SJCRH30 (cell line): ENCODE data around the gene ATXN7. TPM values are rescaled to one million over a fixed set of nuclear protein-coding genes. Genes with fewer than 3 reads are reported as not detected.

ENCODE experiments used
- DNase-seq, 2 experiments: peaks; one replicate each; pipeline ENCODE4 v3.0.0-alpha.2; 2015 to 2020
- H3K27ac ChIP-seq: fragments of 250-450 bp; sonication (Bioruptor Pico); 2 replicates; pipeline ENCODE4 v1.5.1; 2020; ENCODE audit warnings: mild to moderate bottlenecking, moderate library complexity
- H3K27me3 ChIP-seq: fragments of 250-450 bp; sonication (Bioruptor Pico); 2 replicates; pipeline ENCODE4 v1.5.1; 2020; ENCODE audit warnings: mild to moderate bottlenecking, moderate library complexity
- H3K36me3 ChIP-seq: fragments of 250-450 bp; sonication (Bioruptor Pico); 2 replicates; pipeline ENCODE4 v1.5.1; 2020; ENCODE audit warnings: mild to moderate bottlenecking, moderate library complexity
- H3K4me1 ChIP-seq: fragments of 250-450 bp; sonication (Bioruptor Pico); 2 replicates; pipeline ENCODE4 v1.5.1; 2020; ENCODE audit warnings: mild to moderate bottlenecking, moderate library complexity
- H3K4me3 ChIP-seq: fragments of 250-450 bp; sonication (Bioruptor Pico); 2 replicates; pipeline ENCODE4 v1.5.1; 2020; ENCODE audit warnings: mild to moderate bottlenecking, moderate library complexity
- H3K9me3 ChIP-seq: fragments of 250-450 bp; sonication (Bioruptor Pico); replicated peaks from 2 replicates; pipeline ENCODE4 v1.5.1; 2020; ENCODE audit warnings: mild to moderate bottlenecking, moderate library complexity
- total RNA-seq: library from RNA; depleted of rRNA; stranded (reverse); fragments of >200 nt; shearing (Covaris generic); gene quantifications from 2 replicates; pipeline ENCODE4 v1.2.3, GENCODE V29; 2014

ATXN7 gene
- total RNA-seq, 1 experiment from 2014 or later, result 10.4 TPM

- Histone ChIP-seq H3K4me3 (no peak overlapping the region), H3K27me3 (no peaks in the 10 kb centered on the region), H3K9me3 (no peaks in the 10 kb centered on the region), H3K4me1 (no peaks in the 10 kb centered on the region), H3K36me3 (no peaks in the 10 kb centered on the region; the same call in 1 of the 2 replicates), H3K27ac (no peak overlapping the region)
- no peak for DNase-seq
Observed at GRCh38 chr3:63979093-63979885, 115.6 kb downstream of the ATXN7 start.

DNA sequence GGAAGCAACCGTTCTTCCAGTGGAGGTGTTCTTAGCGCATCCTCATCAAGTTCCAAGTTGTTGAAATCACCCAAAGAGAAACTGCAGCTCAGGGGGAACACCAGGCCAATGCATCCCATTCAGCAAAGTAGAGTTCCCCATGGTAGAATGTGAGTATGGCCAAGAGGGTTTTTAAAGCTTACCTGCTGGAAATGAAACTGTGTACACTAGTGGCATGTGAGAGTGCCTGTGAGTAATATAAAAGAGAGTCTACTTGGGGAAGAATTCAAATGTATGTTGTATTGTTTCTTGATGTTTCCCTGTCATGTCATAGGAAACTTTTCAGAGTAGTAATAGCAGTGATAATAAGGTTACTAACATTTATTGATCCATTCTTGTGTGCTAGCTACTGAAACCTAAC, 116.4 kb downstream of the ATXN7 start:
- H3K27ac ChIP-seq, result no peak overlapping the region
- no peak overlapping the region for H3K4me3 ChIP-seq
- no peaks in the 10 kb centered on the region for H3K27me3 ChIP-seq
- H3K9me3 ChIP-seq, result no peaks in the 10 kb centered on the region
- H3K36me3 ChIP-seq, result no peaks in the 10 kb centered on the region; the same call in 1 of the 2 replicates
- no peak for DNase-seq
- no peaks in the 10 kb centered on the region for H3K4me1 ChIP-seq

DNA sequence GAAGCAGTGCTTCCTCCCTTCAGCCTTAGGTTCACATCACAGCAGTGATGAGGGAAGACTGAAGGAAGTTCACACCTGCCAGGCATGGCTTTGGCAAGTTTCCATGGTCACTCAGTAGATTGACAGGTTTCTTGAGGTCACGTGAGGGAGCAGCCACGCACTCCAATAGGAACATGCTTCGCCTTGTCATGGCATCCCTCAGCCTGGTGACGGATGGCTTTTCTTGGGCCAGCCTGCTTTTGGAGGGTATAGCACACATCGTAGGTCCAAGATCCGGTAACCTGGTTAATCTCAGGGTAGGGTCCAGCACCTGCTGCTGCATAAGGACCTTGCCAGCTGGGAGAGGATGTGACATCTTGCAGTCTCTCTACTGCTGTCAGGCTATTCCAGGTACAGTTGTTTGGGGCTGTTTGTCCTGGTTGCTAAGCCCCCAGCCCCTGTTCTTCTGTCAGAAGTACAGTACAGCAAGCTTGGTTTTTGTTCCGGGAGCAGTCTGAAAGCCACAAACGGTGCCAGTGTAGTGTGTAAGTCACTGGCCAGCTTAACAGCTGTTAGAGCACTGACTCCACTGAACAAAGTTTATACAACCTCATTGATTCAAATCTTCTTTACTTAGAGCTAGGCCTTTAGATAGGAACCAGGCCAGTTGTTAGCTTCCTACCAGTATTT, 117.3 kb downstream of the ATXN7 start:
- Histone ChIP-seq H3K27ac (no peak overlapping the region), H3K4me3 (no peak overlapping the region), H3K9me3 (no peaks in the 10 kb centered on the region), H3K27me3 (no peaks in the 10 kb centered on the region), H3K4me1 (no peaks in the 10 kb centered on the region), H3K36me3 (no peaks in the 10 kb centered on the region; the same call in 1 of the 2 replicates)
- DNase-seq, result no peak

GRCh38 chr3:63981980-63982379, 118.3 kb downstream of the ATXN7 start:
- H3K27ac ChIP-seq, result no peak overlapping the region
- DNase-seq, result no peak
- no peaks in the 10 kb centered on the region; the same call in 1 of the 2 replicates for H3K36me3 ChIP-seq

GRCh38 chr3:63984391-63984790, 120.7 kb downstream of the ATXN7 start:
- H3K27me3 ChIP-seq, result no peaks in the 10 kb centered on the region
- no peaks in the 10 kb centered on the region for H3K9me3 ChIP-seq
- H3K4me1 ChIP-seq, result no peaks in the 10 kb centered on the region
- no peak overlapping the region for H3K27ac ChIP-seq
- no peak overlapping the region for H3K4me3 ChIP-seq
- H3K36me3 ChIP-seq, result peaks cover 2% of the 10 kb centered on the region; the same call in 1 of the 2 replicates
- no peak for DNase-seq

More at GRCh38 chr3:63981980-63982379, 118.3 kb downstream of the ATXN7 start:
- H3K27me3 ChIP-seq, result no peaks in the 10 kb centered on the region
- H3K9me3 ChIP-seq, result no peaks in the 10 kb centered on the region
- H3K4me1 ChIP-seq, result no peaks in the 10 kb centered on the region
- H3K4me3 ChIP-seq, result no peak overlapping the region

GRCh38 chr3:63986146-63986545, 122.5 kb downstream of the ATXN7 start:
- no peak for DNase-seq
- H3K36me3 ChIP-seq, result 0 out of 2 replicates have a peak, but pooled peaks cover 2% of the 10 kb centered on the region
- H3K27me3 ChIP-seq, result no peaks in the 10 kb centered on the region
- H3K27ac ChIP-seq, result no peak overlapping the region
- no peaks in the 10 kb centered on the region for H3K4me1 ChIP-seq
- no peak overlapping the region for H3K4me3 ChIP-seq
- H3K9me3 ChIP-seq, result no peaks in the 10 kb centered on the region

DNA sequence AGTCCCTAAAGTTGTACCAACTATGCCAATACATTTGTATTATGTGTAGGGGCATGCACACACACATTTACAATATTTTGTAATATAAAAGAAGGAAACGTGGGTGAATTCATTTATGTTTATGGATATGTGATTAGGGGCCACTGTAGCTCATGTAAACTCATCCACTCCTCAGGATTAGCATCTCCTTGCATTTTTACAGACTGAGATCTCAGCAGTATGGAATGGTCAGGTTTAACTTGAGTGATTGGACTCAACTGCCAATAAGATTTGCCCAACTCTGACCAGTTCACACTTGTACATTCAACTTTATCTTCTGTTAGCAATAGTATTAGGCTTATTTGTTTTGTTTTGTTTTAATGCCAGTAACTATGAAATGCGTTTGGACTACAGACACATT, 123.2 kb downstream of the ATXN7 start:
- H3K27me3 ChIP-seq, result no peaks in the 10 kb centered on the region
- H3K9me3 ChIP-seq, result no peaks in the 10 kb centered on the region
- H3K27ac ChIP-seq, result no peak overlapping the region
- no peaks in the 10 kb centered on the region for H3K4me1 ChIP-seq
- 0 out of 2 replicates have a peak, but pooled peaks cover 2% of the 10 kb centered on the region for H3K36me3 ChIP-seq
- no peak for DNase-seq
- no peak overlapping the region for H3K4me3 ChIP-seq

DNA sequence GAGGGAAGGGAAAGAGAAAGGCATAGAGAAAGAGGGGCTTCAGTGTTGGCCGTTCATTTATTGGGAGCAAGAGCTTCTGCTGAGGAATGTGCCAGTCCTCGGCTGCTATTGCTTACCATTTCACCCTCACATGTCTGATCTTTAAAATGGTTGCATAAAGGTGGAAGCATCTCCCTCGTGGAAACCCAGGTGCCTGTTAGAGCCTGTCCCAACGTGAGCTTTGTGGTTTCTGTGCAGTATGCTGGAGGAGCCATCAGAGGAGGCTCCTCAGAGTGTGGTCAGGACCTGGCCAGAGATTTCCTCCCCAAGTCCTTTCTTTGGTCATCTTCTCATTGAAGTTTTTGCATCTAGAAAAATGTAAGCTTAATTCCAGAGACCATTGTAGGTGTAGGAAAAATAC, 125.3 kb downstream of the ATXN7 start:
- Histone ChIP-seq H3K36me3 (0 out of 2 replicates have a peak, but pooled peaks cover 2% of the 10 kb centered on the region), H3K27ac (no peak overlapping the region), H3K27me3 (no peaks in the 10 kb centered on the region), H3K4me3 (no peak overlapping the region), H3K9me3 (no peaks in the 10 kb centered on the region), H3K4me1 (no peaks in the 10 kb centered on the region)
- DNase-seq, result no peak

DNA sequence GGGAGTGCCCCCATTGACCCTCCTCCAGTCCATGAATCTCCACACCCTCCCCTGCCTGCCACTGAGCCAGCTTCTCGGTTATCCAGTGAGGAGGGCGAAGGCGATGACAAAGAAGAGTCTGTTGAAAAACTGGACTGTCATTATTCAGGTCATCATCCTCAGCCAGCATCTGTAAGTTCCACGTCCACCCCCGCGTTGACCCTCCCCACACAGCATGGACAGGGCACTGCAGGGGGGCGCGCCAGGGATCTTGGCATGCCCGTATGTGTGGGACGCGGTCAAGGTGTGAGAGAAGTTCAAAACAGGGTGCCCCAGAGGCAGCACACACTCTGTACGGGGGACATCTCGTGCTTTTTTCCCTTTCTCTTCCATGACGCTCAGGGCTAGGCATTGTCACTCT, 126.5 kb downstream of the ATXN7 start:
- H3K36me3 ChIP-seq, result 0 out of 2 replicates have a peak, but pooled peaks cover 2% of the 10 kb centered on the region
- H3K27me3 ChIP-seq, result no peaks in the 10 kb centered on the region

GRCh38 chr3:63990733-63991132, 127.1 kb downstream of the ATXN7 start:
- no peak for DNase-seq
- no peaks in the 10 kb centered on the region for H3K27me3 ChIP-seq
- H3K36me3 ChIP-seq, result 0 out of 2 replicates have a peak, but pooled peaks cover 2% of the 10 kb centered on the region
- no peaks in the 10 kb centered on the region for H3K9me3 ChIP-seq
- no peak overlapping the region for H3K27ac ChIP-seq
- H3K4me3 ChIP-seq, result no peak overlapping the region
- no peaks in the 10 kb centered on the region for H3K4me1 ChIP-seq

More for the DNA sequence above, 126.5 kb downstream of the ATXN7 start:
- no peak for DNase-seq
- Histone ChIP-seq H3K4me3 (no peak overlapping the region), H3K9me3 (no peaks in the 10 kb centered on the region), H3K27ac (no peak overlapping the region), H3K4me1 (no peaks in the 10 kb centered on the region)

- no peak overlapping the region for H3K27ac ChIP-seq
- 0 out of 2 replicates have a peak, but pooled peaks cover 2% of the 10 kb centered on the region for H3K36me3 ChIP-seq
- H3K4me1 ChIP-seq, result no peaks in the 10 kb centered on the region
- no peaks in the 10 kb centered on the region for H3K27me3 ChIP-seq
- no peaks in the 10 kb centered on the region for H3K9me3 ChIP-seq
- DNase-seq, result no peak
- H3K4me3 ChIP-seq, result no peak overlapping the region
Observed at GRCh38 chr3:63991666-63992065, 128.0 kb downstream of the ATXN7 start.

- H3K27me3 ChIP-seq, result no peaks in the 10 kb centered on the region
- no peak overlapping the region for H3K4me3 ChIP-seq
- no peak for DNase-seq
- H3K27ac ChIP-seq, result no peak overlapping the region
- 0 out of 2 replicates have a peak, but pooled peaks cover 2% of the 10 kb centered on the region for H3K36me3 ChIP-seq
- no peaks in the 10 kb centered on the region for H3K9me3 ChIP-seq
- no peaks in the 10 kb centered on the region for H3K4me1 ChIP-seq
Observed at GRCh38 chr3:63992516-63993209, 129.0 kb downstream of the ATXN7 start.

- Histone ChIP-seq H3K4me1 (no peaks in the 10 kb centered on the region), H3K27me3 (no peaks in the 10 kb centered on the region), H3K4me3 (no peak overlapping the region), H3K9me3 (no peaks in the 10 kb centered on the region), H3K36me3 (no peaks in the 10 kb centered on the region), H3K27ac (no peak overlapping the region)
- DNase-seq, result peak; percentile 32 to 65
Observed at GRCh38 chr3:63993653-63994079, 130.0 kb downstream of the ATXN7 start.

- DNase-seq, result no peak
- Histone ChIP-seq H3K27me3 (no peaks in the 10 kb centered on the region), H3K36me3 (no peaks in the 10 kb centered on the region), H3K4me3 (no peak overlapping the region), H3K4me1 (no peaks in the 10 kb centered on the region), H3K27ac (no peak overlapping the region), H3K9me3 (no peaks in the 10 kb centered on the region)
Observed at GRCh38 chr3:63995086-63995485, 131.4 kb downstream of the ATXN7 start.
